WTC11 (cell line): ENCODE results near the gene ROPN1. TPM values are rescaled to one million over a fixed set of nuclear protein-coding genes. Genes with fewer than 3 reads are reported as not detected.

ENCODE experiments used
- ATAC-seq: fragments of 200-7000 bp; cut with Tn5 transposase; 2 replicates; pipeline ENCODE4 v1.10.0; 2021; ENCODE audit warnings: mild to moderate bottlenecking, moderate library complexity
- CTCF ChIA-PET: fragments of 300-600 bp; sonication (Branson Sonifier 250); formaldehyde crosslinking; loops from one replicate; lab custom pipeline; 2021; ENCODE audit warnings: antibody characterized with exemption; lab: Charles Lee
- POLR2A ChIA-PET: fragments of 350-600 bp; sonication (Branson Sonifier 250); formaldehyde crosslinking; loops from one replicate; lab custom pipeline; 2021; ENCODE audit warnings: antibody characterized with exemption; lab: Charles Lee
- DNase-seq: peaks from one replicate; pipeline ENCODE4 v3.0.0; 2021; ENCODE audit warnings: low spot score
- H3K27ac Mint-ChIP-seq: 2 replicates; pipeline ENCODE4 v1.8.0; 2021; ENCODE audit warnings: mixed read lengths
- H3K27me3 Mint-ChIP-seq: 2 replicates; pipeline ENCODE4 v1.8.0; 2021; ENCODE audit warnings: low read depth, mild to moderate bottlenecking, moderate library complexity, mixed read lengths
- H3K36me3 Mint-ChIP-seq: 2 replicates; pipeline ENCODE4 v1.8.0; 2021; ENCODE audit warnings: mixed read lengths
- H3K4me1 Mint-ChIP-seq: 2 replicates; pipeline ENCODE4 v1.8.0; 2022; ENCODE audit warnings: mixed read lengths
- H3K4me3 Mint-ChIP-seq: 2 replicates; pipeline ENCODE4 v1.8.0; 2021; ENCODE audit warnings: mild to moderate bottlenecking, moderate library complexity, mixed read lengths
- H3K9me3 Mint-ChIP-seq: 2 replicates; pipeline ENCODE4 v1.8.0; 2021; ENCODE audit warnings: mixed read lengths
- EMX1 ChIP-seq: fragments of 250-450 bp; sonication (Bioruptor Pico); IDR thresholded peaks from 2 replicates; pipeline ENCODE4 v1.8.0; 2021; ENCODE audit warnings: mild to moderate bottlenecking
- GTF2I ChIP-seq: fragments of 250-450 bp; sonication (Bioruptor Pico); conservative IDR thresholded peaks from 2 replicates; pipeline ENCODE4 v1.4.0; 2021; ENCODE audit warnings: mild to moderate bottlenecking
- MYBL2 ChIP-seq: sonication (generic); formaldehyde crosslinking; IDR thresholded peaks from 2 replicates; pipeline ENCODE4 v1.8.1; 2023; ENCODE audit warnings: mild to moderate bottlenecking, moderate library complexity, missing genetic modification reagents
- NFYB ChIP-seq: sonication (generic); formaldehyde crosslinking; conservative IDR thresholded peaks from 2 replicates; pipeline ENCODE4 v1.8.0; 2022; ENCODE audit warnings: low read depth, missing genetic modification reagents
- OVOL2 ChIP-seq: fragments of 250-450 bp; sonication (Bioruptor Pico); IDR thresholded peaks from 2 replicates; pipeline ENCODE4 v1.9.0; 2021; ENCODE audit warnings: mild to moderate bottlenecking, borderline replicate concordance
- RELA ChIP-seq: sonication (generic); formaldehyde crosslinking; IDR thresholded peaks from 2 replicates; pipeline ENCODE4 v1.8.1; 2022; ENCODE audit warnings: missing genetic modification reagents, mild to moderate bottlenecking, borderline replicate concordance
- SOX15 ChIP-seq: fragments of 250-450 bp; sonication (Bioruptor Pico); IDR thresholded peaks from 2 replicates; pipeline ENCODE4 v1.9.0; 2021; ENCODE audit warnings: mild to moderate bottlenecking
- ZNF396 ChIP-seq: fragments of 250-450 bp; sonication (Bioruptor Pico); IDR thresholded peaks from 2 replicates; pipeline ENCODE4 v1.8.0; 2021; ENCODE audit warnings: mild to moderate bottlenecking, moderate library complexity, borderline replicate concordance
- total RNA-seq: library from RNA; stranded (reverse); gene quantifications from 3 replicates; pipeline ENCODE4 v1.2.3, GENCODE V29; 2021
- TF ChIP-seq, protein P1 (sequence below): fragments of 250-450 bp; sonication (Bioruptor Pico); IDR thresholded peaks from 2 replicates; pipeline ENCODE4 v1.8.0; 2021; ENCODE audit warnings: mild to moderate bottlenecking
- TF ChIP-seq, protein P2 (sequence below): sonication (generic); formaldehyde crosslinking; IDR thresholded peaks from 2 replicates; pipeline ENCODE4 v1.8.1; 2022; ENCODE audit warnings: mild to moderate bottlenecking, moderate library complexity, missing genetic modification reagents
- TF ChIP-seq, protein P3 (sequence below): sonication (generic); formaldehyde crosslinking; IDR thresholded peaks from 2 replicates; pipeline ENCODE4 v1.8.0; 2023; ENCODE audit warnings: mild to moderate bottlenecking, missing genetic modification reagents
- TF ChIP-seq, protein P4 (sequence below): sonication (generic); formaldehyde crosslinking; IDR thresholded peaks from 2 replicates; pipeline ENCODE4 v1.8.0; 2022; ENCODE audit warnings: missing genetic modification reagents
- TF ChIP-seq, protein P5 (sequence below): sonication (generic); formaldehyde crosslinking; IDR thresholded peaks from 2 replicates; pipeline ENCODE4 v1.8.1; 2023; ENCODE audit warnings: mild to moderate bottlenecking, missing genetic modification reagents, moderate library complexity
- TF ChIP-seq, protein P6 (sequence below): sonication (generic); formaldehyde crosslinking; IDR thresholded peaks from 2 replicates; pipeline ENCODE4 v1.8.0; 2023; ENCODE audit warnings: missing genetic modification reagents, mild to moderate bottlenecking, borderline replicate concordance
- TF ChIP-seq, protein P7 (sequence below): sonication (generic); formaldehyde crosslinking; conservative IDR thresholded peaks from 2 replicates; pipeline ENCODE4 v1.8.1; 2023; ENCODE audit warnings: mild to moderate bottlenecking, low read depth, missing genetic modification reagents, moderate library complexity
- TF ChIP-seq, protein P8 (sequence below): fragments of 250-450 bp; sonication (Bioruptor Pico); IDR thresholded peaks from 2 replicates; pipeline ENCODE4 v1.9.0; 2021; ENCODE audit warnings: mild to moderate bottlenecking

Gene ROPN1
- total RNA-seq, 1 experiment from 2014 or later: not detected

DNA sequence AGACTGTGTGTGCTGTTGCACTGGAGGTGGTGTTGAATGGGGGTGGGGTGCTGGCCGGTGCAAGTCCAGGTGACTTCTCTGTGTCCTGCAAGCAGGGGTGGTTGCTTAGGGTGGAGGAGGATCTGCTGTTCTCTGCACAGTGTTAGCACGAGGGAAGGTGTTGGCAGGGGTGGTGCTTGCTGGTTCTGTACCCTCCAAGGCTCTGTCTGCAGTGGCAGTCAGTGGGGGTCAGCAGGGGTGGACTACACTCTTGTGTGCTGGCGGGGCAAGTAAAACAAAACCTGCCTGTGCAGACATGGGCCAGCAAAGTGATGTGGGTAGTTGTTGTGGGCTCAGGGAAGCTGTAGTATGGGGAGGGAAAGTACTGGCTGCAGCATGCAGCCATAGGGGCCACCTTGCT is 5.5 kb downstream of the ROPN1 start:
- POLR2A ChIA-PET: no interaction called here
- Mint-ChIP-seq H3K27ac (no peak overlapping the region), H3K4me3 (no peak overlapping the region), H3K36me3 (no peaks in the 10 kb centered on the region), H3K4me1 (peaks cover 2% of the 10 kb centered on the region; the same call in 1 of the 2 replicates), H3K9me3 (no peaks in the 10 kb centered on the region), H3K27me3 (peaks cover 51% of the 10 kb centered on the region)
- CTCF ChIA-PET: no interaction called here
- TF ChIP-seq SOX15 (CRISPR knock-in tag) (no peak), NFYB (CRISPR knock-in tag) (no peak), OVOL2 (CRISPR knock-in tag) (no peak), MYBL2 (CRISPR knock-in tag) (no peak), ZNF396 (CRISPR knock-in tag) (no peak), RELA (CRISPR knock-in tag) (no peak)
- TF ChIP-seq, protein P1, sequence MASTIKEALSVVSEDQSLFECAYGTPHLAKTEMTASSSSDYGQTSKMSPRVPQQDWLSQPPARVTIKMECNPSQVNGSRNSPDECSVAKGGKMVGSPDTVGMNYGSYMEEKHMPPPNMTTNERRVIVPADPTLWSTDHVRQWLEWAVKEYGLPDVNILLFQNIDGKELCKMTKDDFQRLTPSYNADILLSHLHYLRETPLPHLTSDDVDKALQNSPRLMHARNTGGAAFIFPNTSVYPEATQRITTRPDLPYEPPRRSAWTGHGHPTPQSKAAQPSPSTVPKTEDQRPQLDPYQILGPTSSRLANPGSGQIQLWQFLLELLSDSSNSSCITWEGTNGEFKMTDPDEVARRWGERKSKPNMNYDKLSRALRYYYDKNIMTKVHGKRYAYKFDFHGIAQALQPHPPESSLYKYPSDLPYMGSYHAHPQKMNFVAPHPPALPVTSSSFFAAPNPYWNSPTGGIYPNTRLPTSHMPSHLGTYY (CRISPR knock-in tag): no peak
- TF ChIP-seq, protein P2, sequence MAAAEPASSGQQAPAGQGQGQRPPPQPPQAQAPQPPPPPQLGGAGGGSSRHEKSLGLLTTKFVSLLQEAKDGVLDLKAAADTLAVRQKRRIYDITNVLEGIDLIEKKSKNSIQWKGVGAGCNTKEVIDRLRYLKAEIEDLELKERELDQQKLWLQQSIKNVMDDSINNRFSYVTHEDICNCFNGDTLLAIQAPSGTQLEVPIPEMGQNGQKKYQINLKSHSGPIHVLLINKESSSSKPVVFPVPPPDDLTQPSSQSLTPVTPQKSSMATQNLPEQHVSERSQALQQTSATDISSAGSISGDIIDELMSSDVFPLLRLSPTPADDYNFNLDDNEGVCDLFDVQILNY (CRISPR knock-in tag): no peak
- TF ChIP-seq, protein P3, sequence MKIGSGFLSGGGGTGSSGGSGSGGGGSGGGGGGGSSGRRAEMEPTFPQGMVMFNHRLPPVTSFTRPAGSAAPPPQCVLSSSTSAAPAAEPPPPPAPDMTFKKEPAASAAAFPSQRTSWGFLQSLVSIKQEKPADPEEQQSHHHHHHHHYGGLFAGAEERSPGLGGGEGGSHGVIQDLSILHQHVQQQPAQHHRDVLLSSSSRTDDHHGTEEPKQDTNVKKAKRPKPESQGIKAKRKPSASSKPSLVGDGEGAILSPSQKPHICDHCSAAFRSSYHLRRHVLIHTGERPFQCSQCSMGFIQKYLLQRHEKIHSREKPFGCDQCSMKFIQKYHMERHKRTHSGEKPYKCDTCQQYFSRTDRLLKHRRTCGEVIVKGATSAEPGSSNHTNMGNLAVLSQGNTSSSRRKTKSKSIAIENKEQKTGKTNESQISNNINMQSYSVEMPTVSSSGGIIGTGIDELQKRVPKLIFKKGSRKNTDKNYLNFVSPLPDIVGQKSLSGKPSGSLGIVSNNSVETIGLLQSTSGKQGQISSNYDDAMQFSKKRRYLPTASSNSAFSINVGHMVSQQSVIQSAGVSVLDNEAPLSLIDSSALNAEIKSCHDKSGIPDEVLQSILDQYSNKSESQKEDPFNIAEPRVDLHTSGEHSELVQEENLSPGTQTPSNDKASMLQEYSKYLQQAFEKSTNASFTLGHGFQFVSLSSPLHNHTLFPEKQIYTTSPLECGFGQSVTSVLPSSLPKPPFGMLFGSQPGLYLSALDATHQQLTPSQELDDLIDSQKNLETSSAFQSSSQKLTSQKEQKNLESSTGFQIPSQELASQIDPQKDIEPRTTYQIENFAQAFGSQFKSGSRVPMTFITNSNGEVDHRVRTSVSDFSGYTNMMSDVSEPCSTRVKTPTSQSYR (CRISPR knock-in tag): no peak
- TF ChIP-seq, protein P4, sequence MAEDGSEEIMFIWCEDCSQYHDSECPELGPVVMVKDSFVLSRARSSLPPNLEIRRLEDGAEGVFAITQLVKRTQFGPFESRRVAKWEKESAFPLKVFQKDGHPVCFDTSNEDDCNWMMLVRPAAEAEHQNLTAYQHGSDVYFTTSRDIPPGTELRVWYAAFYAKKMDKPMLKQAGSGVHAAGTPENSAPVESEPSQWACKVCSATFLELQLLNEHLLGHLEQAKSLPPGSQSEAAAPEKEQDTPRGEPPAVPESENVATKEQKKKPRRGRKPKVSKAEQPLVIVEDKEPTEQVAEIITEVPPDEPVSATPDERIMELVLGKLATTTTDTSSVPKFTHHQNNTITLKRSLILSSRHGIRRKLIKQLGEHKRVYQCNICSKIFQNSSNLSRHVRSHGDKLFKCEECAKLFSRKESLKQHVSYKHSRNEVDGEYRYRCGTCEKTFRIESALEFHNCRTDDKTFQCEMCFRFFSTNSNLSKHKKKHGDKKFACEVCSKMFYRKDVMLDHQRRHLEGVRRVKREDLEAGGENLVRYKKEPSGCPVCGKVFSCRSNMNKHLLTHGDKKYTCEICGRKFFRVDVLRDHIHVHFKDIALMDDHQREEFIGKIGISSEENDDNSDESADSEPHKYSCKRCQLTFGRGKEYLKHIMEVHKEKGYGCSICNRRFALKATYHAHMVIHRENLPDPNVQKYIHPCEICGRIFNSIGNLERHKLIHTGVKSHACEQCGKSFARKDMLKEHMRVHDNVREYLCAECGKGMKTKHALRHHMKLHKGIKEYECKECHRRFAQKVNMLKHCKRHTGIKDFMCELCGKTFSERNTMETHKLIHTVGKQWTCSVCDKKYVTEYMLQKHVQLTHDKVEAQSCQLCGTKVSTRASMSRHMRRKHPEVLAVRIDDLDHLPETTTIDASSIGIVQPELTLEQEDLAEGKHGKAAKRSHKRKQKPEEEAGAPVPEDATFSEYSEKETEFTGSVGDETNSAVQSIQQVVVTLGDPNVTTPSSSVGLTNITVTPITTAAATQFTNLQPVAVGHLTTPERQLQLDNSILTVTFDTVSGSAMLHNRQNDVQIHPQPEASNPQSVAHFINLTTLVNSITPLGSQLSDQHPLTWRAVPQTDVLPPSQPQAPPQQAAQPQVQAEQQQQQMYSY (CRISPR knock-in tag): no peak
- DNase-seq (no peak), ATAC-seq (no peak; the same call in 1 of the 2 replicates)

DNA sequence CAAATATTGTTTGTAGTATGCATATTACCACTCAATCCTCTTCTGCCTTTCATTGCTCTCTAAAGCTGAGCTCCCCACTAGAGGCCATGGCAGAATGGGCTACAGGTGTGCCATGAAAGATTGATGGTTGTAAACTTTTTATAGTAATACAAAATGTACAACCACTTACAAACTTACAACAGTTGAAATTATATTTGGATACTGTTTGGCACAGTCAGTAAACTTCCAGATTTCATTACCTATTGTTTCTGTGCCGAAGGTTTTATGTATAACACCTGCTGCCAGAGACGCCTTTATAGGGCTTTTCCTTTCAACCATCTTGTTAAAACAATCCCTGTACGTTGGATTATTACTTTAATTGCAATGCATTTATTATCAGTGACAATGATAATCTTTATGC is 7.0 kb downstream of the ROPN1 start:
- H3K4me1 Mint-ChIP-seq: peaks cover 10% of the 10 kb centered on the region
- H3K36me3 Mint-ChIP-seq: no peaks in the 10 kb centered on the region
- peaks cover 48% of the 10 kb centered on the region for H3K27me3 Mint-ChIP-seq
- H3K27ac Mint-ChIP-seq: no peak overlapping the region
- ATAC-seq: no peak
- H3K9me3 Mint-ChIP-seq: no peaks in the 10 kb centered on the region
- no peak for DNase-seq
- ChIA-PET CTCF (no interaction called here), POLR2A (no interaction called here)
- H3K4me3 Mint-ChIP-seq: no peak overlapping the region
- TF ChIP-seq, protein P5, sequence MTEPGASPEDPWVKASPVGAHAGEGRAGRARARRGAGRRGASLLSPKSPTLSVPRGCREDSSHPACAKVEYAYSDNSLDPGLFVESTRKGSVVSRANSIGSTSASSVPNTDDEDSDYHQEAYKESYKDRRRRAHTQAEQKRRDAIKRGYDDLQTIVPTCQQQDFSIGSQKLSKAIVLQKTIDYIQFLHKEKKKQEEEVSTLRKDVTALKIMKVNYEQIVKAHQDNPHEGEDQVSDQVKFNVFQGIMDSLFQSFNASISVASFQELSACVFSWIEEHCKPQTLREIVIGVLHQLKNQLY (CRISPR knock-in tag): no peak
- TF ChIP-seq, protein P6, sequence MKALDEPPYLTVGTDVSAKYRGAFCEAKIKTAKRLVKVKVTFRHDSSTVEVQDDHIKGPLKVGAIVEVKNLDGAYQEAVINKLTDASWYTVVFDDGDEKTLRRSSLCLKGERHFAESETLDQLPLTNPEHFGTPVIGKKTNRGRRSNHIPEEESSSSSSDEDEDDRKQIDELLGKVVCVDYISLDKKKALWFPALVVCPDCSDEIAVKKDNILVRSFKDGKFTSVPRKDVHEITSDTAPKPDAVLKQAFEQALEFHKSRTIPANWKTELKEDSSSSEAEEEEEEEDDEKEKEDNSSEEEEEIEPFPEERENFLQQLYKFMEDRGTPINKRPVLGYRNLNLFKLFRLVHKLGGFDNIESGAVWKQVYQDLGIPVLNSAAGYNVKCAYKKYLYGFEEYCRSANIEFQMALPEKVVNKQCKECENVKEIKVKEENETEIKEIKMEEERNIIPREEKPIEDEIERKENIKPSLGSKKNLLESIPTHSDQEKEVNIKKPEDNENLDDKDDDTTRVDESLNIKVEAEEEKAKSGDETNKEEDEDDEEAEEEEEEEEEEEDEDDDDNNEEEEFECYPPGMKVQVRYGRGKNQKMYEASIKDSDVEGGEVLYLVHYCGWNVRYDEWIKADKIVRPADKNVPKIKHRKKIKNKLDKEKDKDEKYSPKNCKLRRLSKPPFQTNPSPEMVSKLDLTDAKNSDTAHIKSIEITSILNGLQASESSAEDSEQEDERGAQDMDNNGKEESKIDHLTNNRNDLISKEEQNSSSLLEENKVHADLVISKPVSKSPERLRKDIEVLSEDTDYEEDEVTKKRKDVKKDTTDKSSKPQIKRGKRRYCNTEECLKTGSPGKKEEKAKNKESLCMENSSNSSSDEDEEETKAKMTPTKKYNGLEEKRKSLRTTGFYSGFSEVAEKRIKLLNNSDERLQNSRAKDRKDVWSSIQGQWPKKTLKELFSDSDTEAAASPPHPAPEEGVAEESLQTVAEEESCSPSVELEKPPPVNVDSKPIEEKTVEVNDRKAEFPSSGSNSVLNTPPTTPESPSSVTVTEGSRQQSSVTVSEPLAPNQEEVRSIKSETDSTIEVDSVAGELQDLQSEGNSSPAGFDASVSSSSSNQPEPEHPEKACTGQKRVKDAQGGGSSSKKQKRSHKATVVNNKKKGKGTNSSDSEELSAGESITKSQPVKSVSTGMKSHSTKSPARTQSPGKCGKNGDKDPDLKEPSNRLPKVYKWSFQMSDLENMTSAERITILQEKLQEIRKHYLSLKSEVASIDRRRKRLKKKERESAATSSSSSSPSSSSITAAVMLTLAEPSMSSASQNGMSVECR (CRISPR knock-in tag): no peak
- TF ChIP-seq EMX1 (CRISPR knock-in tag): no peak
- no peak for TF ChIP-seq GTF2I (CRISPR knock-in tag)
- TF ChIP-seq, protein P7, sequence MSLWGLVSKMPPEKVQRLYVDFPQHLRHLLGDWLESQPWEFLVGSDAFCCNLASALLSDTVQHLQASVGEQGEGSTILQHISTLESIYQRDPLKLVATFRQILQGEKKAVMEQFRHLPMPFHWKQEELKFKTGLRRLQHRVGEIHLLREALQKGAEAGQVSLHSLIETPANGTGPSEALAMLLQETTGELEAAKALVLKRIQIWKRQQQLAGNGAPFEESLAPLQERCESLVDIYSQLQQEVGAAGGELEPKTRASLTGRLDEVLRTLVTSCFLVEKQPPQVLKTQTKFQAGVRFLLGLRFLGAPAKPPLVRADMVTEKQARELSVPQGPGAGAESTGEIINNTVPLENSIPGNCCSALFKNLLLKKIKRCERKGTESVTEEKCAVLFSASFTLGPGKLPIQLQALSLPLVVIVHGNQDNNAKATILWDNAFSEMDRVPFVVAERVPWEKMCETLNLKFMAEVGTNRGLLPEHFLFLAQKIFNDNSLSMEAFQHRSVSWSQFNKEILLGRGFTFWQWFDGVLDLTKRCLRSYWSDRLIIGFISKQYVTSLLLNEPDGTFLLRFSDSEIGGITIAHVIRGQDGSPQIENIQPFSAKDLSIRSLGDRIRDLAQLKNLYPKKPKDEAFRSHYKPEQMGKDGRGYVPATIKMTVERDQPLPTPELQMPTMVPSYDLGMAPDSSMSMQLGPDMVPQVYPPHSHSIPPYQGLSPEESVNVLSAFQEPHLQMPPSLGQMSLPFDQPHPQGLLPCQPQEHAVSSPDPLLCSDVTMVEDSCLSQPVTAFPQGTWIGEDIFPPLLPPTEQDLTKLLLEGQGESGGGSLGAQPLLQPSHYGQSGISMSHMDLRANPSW: no peak
- TF ChIP-seq, protein P8, sequence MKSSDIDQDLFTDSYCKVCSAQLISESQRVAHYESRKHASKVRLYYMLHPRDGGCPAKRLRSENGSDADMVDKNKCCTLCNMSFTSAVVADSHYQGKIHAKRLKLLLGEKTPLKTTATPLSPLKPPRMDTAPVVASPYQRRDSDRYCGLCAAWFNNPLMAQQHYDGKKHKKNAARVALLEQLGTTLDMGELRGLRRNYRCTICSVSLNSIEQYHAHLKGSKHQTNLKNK: no peak
